ENCODE data around the gene ASB4. TPM values are rescaled to one million over a fixed set of nuclear protein-coding genes. Genes with fewer than 3 reads are reported as not detected.

The ASB4 gene
- polyA plus RNA-seq, 2 of the 4 experiments (the other 2 are of a cell fraction) = 1.4 to 3.1 TPM

DNA sequence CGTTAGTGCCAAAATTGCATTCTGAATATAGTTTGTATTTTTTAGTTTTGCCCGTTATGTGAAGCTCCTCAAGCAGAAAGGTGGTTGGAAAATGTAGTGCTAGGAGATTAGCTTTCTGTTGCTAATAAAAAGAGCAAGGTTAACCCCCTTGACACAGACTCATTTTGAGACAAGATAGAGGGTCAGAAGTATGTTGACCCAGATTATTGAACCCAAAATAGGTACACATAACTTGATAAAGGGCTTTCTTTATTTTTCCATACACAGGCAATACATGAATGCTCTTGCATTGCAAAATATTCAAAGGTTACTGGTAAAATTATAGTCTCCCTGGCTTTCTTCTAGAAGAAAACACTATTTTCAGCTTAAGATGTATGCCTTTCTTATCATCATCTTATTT, 40.9 kb upstream of the ASB4 start (continued):
- TF ChIP-seq REST (IDR thresholded peaks at IDR 0.05) (no peak), ZSCAN20 (CRISPR knock-in tag; IDR thresholded peaks at IDR 0.05) (no peak), ZC3H11A (IDR thresholded peaks at IDR 0.05) (no peak), JUN (IDR thresholded peaks at IDR 0.05) (no peak), RNF2 (IDR thresholded peaks at IDR 0.05; ENCODE audit: borderline replicate concordance, low read depth) (no peak), NR3C1 (IDR thresholded peaks at IDR 0.05) (no peak)
- TF ChIP-seq, protein P1, sequence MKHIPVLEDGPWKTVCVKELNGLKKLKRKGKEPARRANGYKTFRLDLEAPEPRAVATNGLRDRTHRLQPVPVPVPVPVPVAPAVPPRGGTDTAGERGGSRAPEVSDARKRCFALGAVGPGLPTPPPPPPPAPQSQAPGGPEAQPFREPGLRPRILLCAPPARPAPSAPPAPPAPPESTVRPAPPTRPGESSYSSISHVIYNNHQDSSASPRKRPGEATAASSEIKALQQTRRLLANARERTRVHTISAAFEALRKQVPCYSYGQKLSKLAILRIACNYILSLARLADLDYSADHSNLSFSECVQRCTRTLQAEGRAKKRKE (CRISPR knock-in tag; IDR thresholded peaks at IDR 0.05; ENCODE audit: low read depth) = no peak

DNA sequence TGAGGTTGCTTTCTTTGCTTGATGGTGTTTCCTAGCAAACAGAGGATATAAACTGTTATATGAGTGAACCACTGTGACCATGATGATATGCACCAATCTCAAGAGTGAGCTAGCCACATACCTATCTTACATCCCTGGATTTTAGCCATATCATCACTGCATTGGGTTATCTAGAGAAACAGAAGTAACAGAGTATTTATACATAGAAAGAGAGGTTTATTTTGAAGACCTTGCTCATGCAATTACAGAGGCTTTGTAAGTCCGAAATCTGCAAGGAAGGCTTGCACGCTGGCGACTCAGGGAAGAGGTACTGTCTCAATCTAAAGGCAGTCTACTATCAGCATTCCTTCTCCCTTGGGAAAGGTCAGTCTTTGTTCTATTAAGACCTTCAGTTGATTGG, 39.1 kb upstream of the ASB4 start:
- CTCF ChIA-PET = interaction anchor here (0.7 to 1.0 kb wide), 2 partner anchors 9 to 199 kb away, joined by 3 read pairs; no protein-coding TSS in a partner anchor
- TF ChIP-seq HES2 (IDR thresholded peaks at IDR 0.05) (no peak), REST (IDR thresholded peaks at IDR 0.05) (no peak), ZC3H11A (IDR thresholded peaks at IDR 0.05) (no peak), EHF (CRISPR knock-in tag; IDR thresholded peaks at IDR 0.05) (no peak), CHD2 (IDR thresholded peaks at IDR 0.05; ENCODE audit: low read length, partially characterized antibody) (no peak), POLR2AphosphoS2 (conservative IDR thresholded peaks at IDR 0.05; ENCODE audit: low read length) (no peak), HOXA7 (CRISPR knock-in tag; IDR thresholded peaks at IDR 0.05) (no peak), JUNB (IDR thresholded peaks at IDR 0.05) (no peak), ZSCAN20 (CRISPR knock-in tag; IDR thresholded peaks at IDR 0.05) (no peak), PHF8 (IDR thresholded peaks at IDR 0.05; ENCODE audit: borderline replicate concordance, low read depth) (no peak)
- H3K27ac ChIP-seq = peak overlapping the region in 1 of 2 experiments; percentile 55; a peak in 2 of 6 replicates

DNA sequence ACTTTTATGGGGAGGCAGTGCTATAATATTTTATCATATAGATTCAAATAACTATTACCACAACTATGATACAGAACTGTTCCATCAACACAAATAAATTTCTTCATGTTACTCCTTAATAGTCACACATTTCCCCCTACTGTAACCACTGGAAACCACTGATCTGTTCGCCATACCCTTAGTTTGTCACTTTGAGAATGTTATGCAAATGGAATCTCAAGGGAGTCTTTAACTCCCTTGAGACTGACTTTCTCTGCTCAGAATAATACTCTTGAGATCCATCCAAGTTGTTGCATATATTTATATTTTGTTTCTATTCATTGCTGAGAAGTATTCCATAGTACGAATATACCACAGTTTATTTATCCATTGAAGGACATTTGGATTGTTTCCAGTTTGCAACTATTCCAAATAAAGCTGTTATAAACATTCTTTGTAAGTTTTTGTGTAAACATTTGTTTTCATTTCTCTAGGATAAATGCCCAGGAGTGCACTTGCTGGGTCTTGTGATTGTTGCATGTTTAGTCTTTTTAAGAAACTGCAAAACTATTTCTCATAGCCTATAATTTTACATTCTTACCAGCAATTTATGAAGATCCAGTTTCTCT, 31.2 kb upstream of the ASB4 start:
- ATAC-seq (no peak), DNase-seq (ENCODE audit: low read depth in 1 of 2, low spot score in 1 of 2) (no peak), FAIRE-seq (peak; percentile 36)
- H3K27ac ChIP-seq = no peak overlapping the region; a peak in 1 of 6 replicates
- H3K4me3 ChIP-seq = no peak overlapping the region
- H3K9me3 ChIP-seq = peaks cover 19% of the 10 kb centered on the region
- POLR2A ChIA-PET = no interaction called here
- peaks cover 18% of the 10 kb centered on the region for H3K4me1 ChIP-seq
- CTCF ChIA-PET = interaction anchor here (0.7 to 1.6 kb wide), 2 partner anchors 10 to 59 kb away, joined by 4 to 5 read pairs; partner anchors contain the start of gene PON3
- H3K4me2 ChIP-seq = peak overlapping the region; percentile 34
- WGBS (ENCODE audit: missing lambda C conversion rate) = 52% methylated on average over 2 of the region's 2 CpGs
- TF ChIP-seq, protein P2, sequence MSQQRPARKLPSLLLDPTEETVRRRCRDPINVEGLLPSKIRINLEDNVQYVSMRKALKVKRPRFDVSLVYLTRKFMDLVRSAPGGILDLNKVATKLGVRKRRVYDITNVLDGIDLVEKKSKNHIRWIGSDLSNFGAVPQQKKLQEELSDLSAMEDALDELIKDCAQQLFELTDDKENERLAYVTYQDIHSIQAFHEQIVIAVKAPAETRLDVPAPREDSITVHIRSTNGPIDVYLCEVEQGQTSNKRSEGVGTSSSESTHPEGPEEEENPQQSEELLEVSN (IDR thresholded peaks at IDR 0.05; ENCODE audit: borderline replicate concordance, low read depth) = no peak
- TF ChIP-seq CHD4 (IDR thresholded peaks at IDR 0.05; ENCODE audit: borderline replicate concordance) (no peak), HDAC2 (IDR thresholded peaks at IDR 0.05) (no peak), ESRRA (IDR thresholded peaks at IDR 0.05; ENCODE audit: borderline replicate concordance, low read length) (no peak), REST (IDR thresholded peaks at IDR 0.05) (no peak), ELK1 (IDR thresholded peaks at IDR 0.05; ENCODE audit: low read depth, low read length) (no peak)

More for the DNA sequence above, 39.1 kb upstream of the ASB4 start:
- H3K4me3 ChIP-seq = no peak overlapping the region
- H3K4me2 ChIP-seq = no peak overlapping the region
- 95% methylated on average over 3 of the region's 3 CpGs for WGBS (ENCODE audit: missing lambda C conversion rate)
- no peaks in the 10 kb centered on the region for H3K9me3 ChIP-seq
- peaks cover 24% of the 10 kb centered on the region for H3K4me1 ChIP-seq
- POLR2A ChIA-PET = no interaction called here
- ATAC-seq (no peak), FAIRE-seq (peak; percentile 61), DNase-seq (ENCODE audit: low read depth in 1 of 2, low spot score in 1 of 2) (no peak)
